NCI-H1417 (cell line): Measurements from ENCODE around the gene RGS8.
A peak's percentile ranks its signal among the peaks of the same experiment; 100 is the strongest.

Experiments used
- DNase-seq, 3 experiments: peaks; one replicate each; lab custom pipeline; 2025; lab: John Stamatoyannopoulos, UW

Gene RGS8

GRCh38 chr1:182671750-182672486 lies 12.5 kb downstream of the RGS8 start:
- DNase-seq = peak; percentile 87 to 94 (median 90)

- DNase-seq = no peak
These were observed 14.2 kb downstream of the RGS8 start for GRCh38 chr1:182670032-182670749.

- no peak for DNase-seq
These were observed 15.1 kb downstream of the RGS8 start for GRCh38 chr1:182669266-182669665.

GRCh38 chr1:182668521-182669054 lies 15.8 kb downstream of the RGS8 start:
- DNase-seq = peak in 1 of 3 experiments; percentile 36

GRCh38 chr1:182667848-182668505 lies 16.4 kb downstream of the RGS8 start:
- DNase-seq = no peak

GRCh38 chr1:182666706-182667105 lies 17.7 kb downstream of the RGS8 start:
- DNase-seq = no peak

- DNase-seq = no peak
These were observed 20.1 kb downstream of the RGS8 start for GRCh38 chr1:182664296-182664695.

- DNase-seq = no peak
These were observed 21.4 kb downstream of the RGS8 start for GRCh38 chr1:182662956-182663355.

- peak in 1 of 3 experiments; percentile 24 for DNase-seq
These were observed 22.1 kb downstream of the RGS8 start for GRCh38 chr1:182662121-182662890.

- DNase-seq = no peak
These were observed 26.3 kb downstream of the RGS8 start for GRCh38 chr1:182658055-182658454.

GRCh38 chr1:182656842-182657397 lies 27.5 kb downstream of the RGS8 start:
- DNase-seq = peak in 2 of 3 experiments; percentile 26 to 44

- DNase-seq = no peak
These were observed 30.4 kb downstream of the RGS8 start for GRCh38 chr1:182653986-182654385.

GRCh38 chr1:182652933-182653332 lies 31.5 kb downstream of the RGS8 start:
- no peak for DNase-seq

GRCh38 chr1:182651339-182651724 lies 33.1 kb downstream of the RGS8 start:
- DNase-seq = no peak

GRCh38 chr1:182650678-182651338 lies 33.6 kb downstream of the RGS8 start:
- no peak for DNase-seq

GRCh38 chr1:182649041-182649440 lies 35.3 kb downstream of the RGS8 start:
- no peak for DNase-seq

- DNase-seq = no peak
These were observed 37.6 kb downstream of the RGS8 start for GRCh38 chr1:182646739-182647138.

- DNase-seq = peak in 1 of 3 experiments; percentile 62
These were observed 39.5 kb downstream of the RGS8 start for GRCh38 chr1:182644886-182645285.

GRCh38 chr1:182643699-182644098 lies 40.7 kb downstream of the RGS8 start:
- peak; percentile 21 to 53 (median 45) for DNase-seq

- no peak for DNase-seq
These were observed 41.9 kb downstream of the RGS8 start for GRCh38 chr1:182642461-182642860.

GRCh38 chr1:182641561-182641960 lies 42.8 kb downstream of the RGS8 start:
- DNase-seq = peak in 1 of 3 experiments; percentile 49
